Measurements from ENCODE around the gene ANKFN1.
A peak's percentile ranks its signal among the peaks of the same experiment; 100 is the strongest.

DNA sequence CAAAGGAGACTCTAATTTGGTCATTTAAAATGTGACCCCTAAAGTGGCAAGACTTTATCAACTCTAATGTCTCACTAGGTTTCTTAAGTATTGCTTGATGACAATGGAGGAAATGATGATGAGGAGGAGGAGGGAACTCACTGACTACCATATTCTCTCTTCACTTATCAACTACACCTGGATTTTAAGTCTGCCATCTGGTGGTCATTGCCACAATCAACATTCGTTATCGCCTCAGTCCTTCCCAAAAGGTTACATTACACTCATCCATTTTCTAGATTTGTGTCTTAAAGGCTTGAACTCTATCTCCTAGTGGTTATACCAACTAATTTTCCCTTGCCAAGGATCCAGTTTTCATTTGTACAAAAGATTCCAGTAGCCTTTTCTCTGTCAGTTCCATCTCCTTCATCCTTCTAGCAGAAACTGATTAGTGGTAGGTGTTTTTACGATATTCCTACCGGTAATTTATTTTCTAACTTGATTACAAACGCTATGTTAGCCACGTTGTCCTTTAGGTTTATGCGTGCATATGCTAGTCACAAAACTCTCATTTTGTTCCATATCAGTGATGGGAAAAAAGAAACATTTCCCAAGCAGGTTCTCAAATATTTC lies 325.7 kb downstream of the ANKFN1 start:
- TF ChIP-seq CTCF (IDR thresholded peaks at IDR 0.05) (peak in 1 of 4 experiments; percentile 40), POLR2A (IDR thresholded peaks at IDR 0.05) (no peak), POLR2AphosphoS5 (IDR thresholded peaks at IDR 0.05) (no peak), EP300 (IDR thresholded peaks at IDR 0.05) (no peak)
